T follicular helper cell (primary cell): ENCODE measurements around the gene MAGEB17.
A peak's percentile ranks its signal among the peaks of the same experiment; 100 is the strongest.
"Not testable (repeated sequence)": the region's sequence is repeated elsewhere in the genome, so short reads cannot be mapped to it uniquely, and the experiment has no call there.

Source experiments
- DNase-seq: peaks from one replicate; pipeline ENCODE4 v3.0.0-alpha.2; 2020; ENCODE audit warnings: low read depth
- total RNA-seq, 2 experiments: gene quantifications; one replicate each; lab custom pipeline; 2026; lab: John Stamatoyannopoulos, UW

Gene MAGEB17
- total RNA-seq = 0 to 0.30 reads per million in 2 experiments

GRCh38 chrX:16167181-16167580 is at the start of gene MAGEB17:
MAGEB17 (plus strand) TSS chrX:16167481; CDS start chrX:16170383, 2,902 bp downstream.
- no peak for DNase-seq

DNA sequence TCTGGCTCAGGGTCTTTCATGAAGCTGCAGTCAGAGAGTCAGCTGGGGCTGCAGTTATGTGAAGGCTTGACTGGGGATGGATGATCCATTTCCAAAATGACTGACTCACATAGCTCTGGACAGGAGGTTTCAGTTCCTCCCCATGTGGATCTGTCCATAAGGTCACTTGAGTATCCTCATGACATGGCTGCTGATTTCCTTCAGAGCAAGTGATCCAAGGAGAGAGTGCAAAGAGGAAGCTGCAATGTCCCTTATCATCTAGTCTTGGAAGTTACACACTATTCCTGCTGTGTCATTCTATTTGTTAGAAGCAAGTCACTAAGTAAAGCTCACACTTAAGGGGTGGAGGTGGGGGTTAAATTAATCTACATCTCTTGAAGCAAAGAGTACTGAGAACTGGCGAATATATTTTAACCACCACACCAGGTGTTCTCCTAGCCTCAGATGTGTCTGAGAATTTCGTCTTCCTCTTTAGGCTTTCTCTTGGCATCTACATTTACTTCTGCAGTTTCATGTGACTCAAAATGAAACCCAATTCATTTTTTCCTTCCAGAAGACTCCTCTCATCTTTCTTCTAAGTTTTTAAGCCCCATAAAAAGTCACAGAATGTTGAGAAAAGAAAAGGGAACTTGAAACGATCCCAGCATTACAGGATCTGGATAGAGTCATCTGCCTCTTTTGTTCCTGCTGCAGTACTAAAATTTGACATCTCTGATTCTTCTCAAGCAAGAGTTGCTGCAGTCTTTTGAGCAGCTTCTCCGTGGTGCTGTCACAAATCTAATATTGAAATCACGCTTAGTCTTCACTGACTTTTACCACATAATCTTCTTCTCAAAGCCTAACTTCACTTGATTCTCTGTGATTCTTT is 47.7 kb upstream of the MAGEB17 start:
- DNase-seq = no peak

DNA sequence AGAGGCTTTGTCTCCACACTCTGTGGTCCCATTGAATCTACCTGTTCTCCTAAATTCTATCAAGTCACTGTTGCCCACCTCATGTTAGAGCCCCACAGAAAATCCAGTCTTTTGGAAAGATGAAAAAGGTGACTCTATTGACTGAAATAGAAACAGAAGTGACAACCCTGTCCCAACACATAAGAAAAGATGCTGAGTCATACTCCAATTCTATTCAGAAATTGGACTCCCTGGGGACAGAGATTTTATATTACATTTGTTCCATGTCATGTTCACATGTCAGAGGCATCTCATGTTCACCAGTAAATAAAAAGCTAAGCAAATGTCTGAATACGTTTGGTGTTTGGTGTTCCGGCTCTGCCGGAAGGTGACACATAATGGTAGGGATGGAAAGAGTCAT is 46.9 kb upstream of the MAGEB17 start:
- no peak for DNase-seq

GRCh38 chrX:16123222-16123786 is 44.0 kb upstream of the MAGEB17 start, which contains the start of gene GRPR:
GRPR (plus strand) TSS chrX:16123565; CDS start chrX:16123954, 389 bp downstream.
- peak; percentile 29 for DNase-seq

DNA sequence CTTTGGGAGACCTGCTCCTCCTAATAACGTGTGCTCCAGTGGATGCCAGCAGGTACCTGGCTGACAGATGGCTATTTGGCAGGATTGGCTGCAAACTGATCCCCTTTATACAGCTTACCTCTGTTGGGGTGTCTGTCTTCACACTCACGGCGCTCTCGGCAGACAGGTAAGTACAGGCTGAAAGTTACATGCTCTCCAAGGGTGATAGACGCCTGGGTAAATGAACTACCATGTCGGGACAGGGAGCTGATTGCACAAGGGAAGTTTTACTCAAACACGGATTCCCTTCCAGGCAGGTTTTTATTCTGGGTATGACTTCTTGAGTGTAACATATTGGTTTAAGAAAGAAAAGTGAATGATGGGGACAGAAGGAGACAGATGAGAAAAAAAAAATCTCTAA is 43.1 kb upstream of the MAGEB17 start:
- DNase-seq = no peak

GRCh38 chrX:16125520-16126149 is 41.6 kb upstream of the MAGEB17 start:
- DNase-seq = no peak

DNA sequence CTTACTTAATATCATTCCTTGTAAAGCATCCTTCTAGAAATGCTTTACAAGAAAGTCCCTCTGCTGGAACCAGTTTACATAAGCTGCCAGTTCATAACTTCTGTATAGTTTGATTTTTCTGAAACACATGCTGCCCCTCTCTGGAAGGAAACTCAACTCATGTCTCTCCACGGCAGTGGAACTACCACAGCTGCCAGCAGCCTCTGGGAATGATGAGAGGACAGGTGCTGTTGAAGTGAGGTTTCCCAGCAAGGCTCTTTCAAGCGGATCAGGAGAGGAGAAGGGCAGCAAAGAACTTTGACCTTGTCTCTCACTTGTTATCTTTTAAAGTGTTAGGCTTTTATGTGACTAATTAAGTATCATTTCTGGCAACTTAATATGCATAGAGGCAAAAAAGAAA is 36.6 kb upstream of the MAGEB17 start:
- no peak for DNase-seq

- DNase-seq = no peak
These were observed 32.3 kb upstream of the MAGEB17 start for GRCh38 chrX:16134936-16135335.

GRCh38 chrX:16136080-16136479 is 31.2 kb upstream of the MAGEB17 start:
- DNase-seq = no peak

- no peak for DNase-seq
These were observed 29.7 kb upstream of the MAGEB17 start for GRCh38 chrX:16137416-16138107.

DNA sequence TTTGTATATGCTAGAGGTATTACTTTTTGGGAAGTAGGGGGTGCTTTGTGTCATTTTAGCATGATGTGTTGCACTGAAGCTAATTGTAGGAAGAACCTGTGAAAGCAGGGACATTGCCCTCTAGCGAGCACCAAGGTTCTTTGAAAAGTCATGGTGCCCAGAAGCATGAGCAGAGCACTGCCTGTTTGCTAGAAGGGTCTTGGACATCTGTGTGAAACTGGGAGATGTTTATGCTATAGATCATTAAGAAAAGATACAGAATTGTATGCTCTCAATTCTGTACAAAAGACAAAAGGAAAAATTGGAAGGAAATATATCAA is 29.2 kb upstream of the MAGEB17 start:
- DNase-seq = no peak

DNA sequence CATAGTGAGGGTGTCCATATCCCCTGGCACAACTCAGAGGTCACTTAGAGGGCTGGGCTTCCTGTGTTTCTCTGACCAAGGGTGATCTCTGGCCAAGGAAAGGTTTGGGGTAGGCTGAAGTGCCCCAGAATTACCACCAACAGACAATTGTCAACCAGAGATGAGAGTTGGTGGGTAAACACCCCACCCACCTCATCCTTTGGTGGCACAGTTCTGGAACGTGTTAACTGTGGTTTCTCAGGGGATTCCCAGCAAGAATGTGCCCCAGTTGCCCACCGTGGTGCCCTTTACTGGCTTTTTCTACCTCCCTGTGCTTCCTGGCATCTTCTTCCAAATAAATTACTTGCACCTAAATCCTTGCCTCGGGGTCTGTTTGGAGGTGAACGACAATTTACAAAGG is 26.8 kb upstream of the MAGEB17 start:
- no peak for DNase-seq

- no peak for DNase-seq
These were observed 26.3 kb upstream of the MAGEB17 start for GRCh38 chrX:16140983-16141382.

- no peak for DNase-seq
These were observed 25.6 kb upstream of the MAGEB17 start for GRCh38 chrX:16141422-16142245.

- DNase-seq = no peak
These were observed 25.1 kb upstream of the MAGEB17 start for GRCh38 chrX:16142246-16142558.

DNA sequence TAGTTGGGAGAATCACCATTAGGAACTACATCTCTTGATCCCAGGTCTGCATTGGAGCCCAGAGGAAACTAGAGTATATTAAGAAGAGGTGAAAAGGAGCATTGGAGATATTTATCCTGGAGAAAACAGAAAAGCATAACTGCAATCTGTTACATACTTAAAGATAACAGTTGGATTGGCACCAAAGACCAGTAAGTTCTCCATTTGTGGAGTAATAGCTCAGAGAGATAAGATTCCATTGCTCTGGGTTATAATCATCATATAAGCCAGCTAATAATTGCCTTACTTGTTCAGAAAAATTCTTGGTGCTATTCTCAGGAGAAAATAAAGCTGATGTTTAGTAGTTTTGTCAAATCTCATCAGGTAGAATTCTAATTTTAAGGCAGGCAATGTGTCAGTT is 23.3 kb upstream of the MAGEB17 start:
- DNase-seq = no peak

- no peak for DNase-seq
These were observed 22.9 kb upstream of the MAGEB17 start for GRCh38 chrX:16144420-16144819.

DNA sequence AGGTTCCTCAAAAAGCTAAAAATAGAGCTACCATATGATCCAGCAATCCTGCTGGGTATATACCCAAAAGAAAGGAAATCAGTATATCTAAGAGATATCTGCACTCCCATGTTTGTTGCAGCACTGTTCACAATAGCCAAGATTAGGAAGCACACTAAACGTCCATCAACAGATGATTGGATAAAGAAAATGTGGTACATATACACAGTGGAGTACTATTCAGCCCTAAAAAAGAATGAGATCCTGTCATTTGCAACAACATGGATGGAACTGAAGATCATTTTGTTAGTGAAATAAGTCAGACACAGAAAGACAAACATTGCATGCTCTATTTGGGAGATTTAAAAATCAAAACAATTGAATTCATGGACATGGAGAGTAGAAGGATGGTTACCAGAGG is 22.2 kb upstream of the MAGEB17 start:
- not testable (repeated sequence) for DNase-seq

GRCh38 chrX:16145656-16146055 is 21.6 kb upstream of the MAGEB17 start:
- no peak for DNase-seq

DNA sequence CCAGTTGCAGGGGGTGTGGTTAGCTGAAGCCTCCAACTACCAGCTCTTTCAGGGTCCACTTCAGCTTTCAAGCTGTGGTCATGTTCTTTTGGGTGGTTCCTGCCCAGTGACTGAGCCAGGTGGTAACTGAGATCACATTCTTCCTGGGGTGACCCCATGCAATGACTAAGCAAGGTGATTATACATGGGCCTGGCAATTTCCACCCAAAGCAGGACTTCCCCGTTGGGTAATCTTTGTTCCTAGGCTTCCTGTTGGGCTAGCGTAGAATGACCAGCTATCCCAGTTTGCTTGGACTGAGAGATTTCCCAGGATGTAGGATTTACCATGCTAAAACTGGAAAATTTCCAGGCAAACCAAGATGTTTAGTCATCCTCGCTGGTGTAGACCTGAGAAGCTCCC is 18.4 kb upstream of the MAGEB17 start:
- DNase-seq = no peak

DNA sequence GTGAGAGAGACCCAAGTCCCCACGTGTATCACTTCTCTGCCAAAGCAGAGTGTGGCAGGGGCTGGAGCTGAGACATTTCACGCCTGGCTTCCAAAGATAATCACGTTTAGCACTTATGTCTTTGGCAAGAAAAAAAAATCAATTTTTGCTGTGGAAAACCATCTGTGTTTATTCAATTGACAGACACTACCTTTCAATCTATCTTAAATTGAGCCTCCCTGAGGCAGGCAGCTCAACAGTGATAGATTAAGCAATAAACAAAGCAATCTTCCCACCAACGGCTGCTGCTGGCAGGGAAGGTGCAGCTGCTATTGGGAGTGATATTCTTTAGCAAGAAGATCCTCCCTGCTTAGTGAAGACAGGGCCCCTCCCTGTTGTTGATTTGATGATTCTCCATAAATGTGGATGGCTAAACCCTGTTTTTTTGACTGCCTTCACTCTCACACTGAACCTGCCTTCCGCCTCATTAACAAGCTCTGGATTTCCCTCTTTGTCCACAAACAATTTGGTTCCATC is 11.6 kb upstream of the MAGEB17 start:
- no peak for DNase-seq
